Caco-2 (cell line): ENCODE measurements around the gene DGKQ. TPM values are rescaled to one million over a fixed set of nuclear protein-coding genes. Genes with fewer than 3 reads are reported as not detected.

Source experiments
- BruUV-seq: library from RNA; stranded (reverse); fragments of 400-500 nt; replicated peaks from 2 replicates; lab custom pipeline; 2021; lab: Mats Ljungman, UMichigan
- CTCF ChIA-PET: fragments of 300-600 bp; sonication (Branson Sonifier 250); formaldehyde crosslinking; loops from one replicate; lab custom pipeline; 2022; ENCODE audit warnings: antibody characterized with exemption; lab: Charles Lee
- POLR2A ChIA-PET: fragments of 300-600 bp; sonication (Branson Sonifier 250); formaldehyde crosslinking; loops from one replicate; lab custom pipeline; 2022; ENCODE audit warnings: antibody characterized with exemption; lab: Charles Lee
- DNase-seq, 2 experiments: peaks; one replicate each; pipeline versions ENCODE4 v3.0.0 to v3.0.0-alpha.2; 2020 to 2022
- H3K27me3 ChIP-seq: replicated peaks from 2 replicates; pipeline ENCODE4 v1.6.0; 2011; ENCODE audit warnings: low read length; ENCODE audit not compliant: control insufficient read depth, insufficient read depth
- H3K36me3 ChIP-seq: 2 replicates; pipeline ENCODE4 v1.5.1; 2011; ENCODE audit warnings: low read length; ENCODE audit not compliant: control insufficient read depth, insufficient read depth
- H3K4me1 ChIP-seq: fragments of 250-450 bp; sonication (Bioruptor Pico); 2 replicates; pipeline ENCODE4 v1.5.1; 2020; ENCODE audit warnings: mild to moderate bottlenecking
- H3K4me3 ChIP-seq: 2 replicates; pipeline ENCODE4 v1.5.1; 2011; ENCODE audit warnings: low read depth, mild to moderate bottlenecking, control low read depth, low read length
- H3K9me3 ChIP-seq: fragments of 250-450 bp; sonication (Bioruptor Pico); 2 replicates; pipeline ENCODE4 v1.5.1; 2020; ENCODE audit warnings: mild to moderate bottlenecking, moderate library complexity
- H3K27ac Mint-ChIP-seq: one replicate; pipeline ENCODE4 v1.8.0; 2022; ENCODE audit warnings: mixed read lengths; ENCODE audit not compliant: unreplicated experiment
- H3K27me3 Mint-ChIP-seq: one replicate; pipeline ENCODE4 v1.8.0; 2022; ENCODE audit warnings: mixed read lengths; ENCODE audit not compliant: insufficient read depth, unreplicated experiment
- H3K36me3 Mint-ChIP-seq: one replicate; pipeline ENCODE4 v1.8.0; 2022; ENCODE audit warnings: mild to moderate bottlenecking, mixed read lengths; ENCODE audit not compliant: insufficient read depth, unreplicated experiment
- H3K4me1 Mint-ChIP-seq: one replicate; pipeline ENCODE4 v1.8.0; 2022; ENCODE audit warnings: low read depth, mixed read lengths; ENCODE audit not compliant: unreplicated experiment
- H3K4me3 Mint-ChIP-seq: one replicate; pipeline ENCODE4 v1.8.0; 2022; ENCODE audit warnings: mild to moderate bottlenecking, moderate library complexity, mixed read lengths; ENCODE audit not compliant: unreplicated experiment
- H3K9me3 Mint-ChIP-seq: one replicate; pipeline ENCODE4 v1.8.0; 2022; ENCODE audit warnings: mixed read lengths; ENCODE audit not compliant: unreplicated experiment
- CTCF ChIP-seq, 2 experiments: fragments of 200-600 bp in 1 of 2; IDR thresholded peaks; 1 replicate in 1 of 2; 2 replicates in 1 of 2; pipeline versions ENCODE4 v1.5.1 to v1.8.0; 2011 to 2022; ENCODE audit warnings: antibody characterized with exemption in 1 of 2, control low read depth in 1 of 2, inconsistent platforms in 1 of 2, low read depth in 1 of 2, low read length in 1 of 2, mild to moderate bottlenecking in 1 of 2, moderate library complexity in 1 of 2; ENCODE audit not compliant: insufficient read depth in 1 of 2, severe bottlenecking in 1 of 2, unreplicated experiment in 1 of 2
- intact Hi-C: fragments of 100-400 bp; cut with micrococcal nuclease; formaldehyde crosslinking; loops from one replicate; pipeline ENCODE4 v1.10.0; 2022; ENCODE audit not compliant: unreplicated experiment
- total RNA-seq: library from RNA; stranded (reverse); gene quantifications from 2 replicates; pipeline ENCODE4 v1.2.3, GENCODE V29; 2022

The DGKQ gene
- total RNA-seq, 1 experiment from 2014 or later = 14.1 TPM

GRCh38 chr4:917466-917865 lies 55.9 kb downstream of the DGKQ start:
- Mint-ChIP-seq H3K4me1 (no peaks in the 10 kb centered on the region), H3K9me3 (peaks cover 10% of the 10 kb centered on the region), H3K4me3 (no peak overlapping the region), H3K36me3 (peaks cover 14% of the 10 kb centered on the region), H3K27ac (no peak overlapping the region), H3K27me3 (no peaks in the 10 kb centered on the region)
- no peaks in the 10 kb centered on the region for H3K27me3 ChIP-seq
- CTCF ChIA-PET = no interaction called here
- intact Hi-C loops = no loop called here
- DNase-seq = no peak
- H3K4me3 ChIP-seq = no peak overlapping the region
- POLR2A ChIA-PET = no interaction called here
- no peak for TF ChIP-seq CTCF (IDR thresholded peaks at IDR 0.05; ENCODE audit: insufficient read depth in 1 of 2, low read depth in 1 of 2, low read length in 1 of 2, severe bottlenecking in 1 of 2, unreplicated experiment in 1 of 2)
- H3K36me3 ChIP-seq = no peaks in the 10 kb centered on the region
- H3K9me3 ChIP-seq = no peaks in the 10 kb centered on the region
- H3K4me1 ChIP-seq = no peaks in the 10 kb centered on the region
- BruUV-seq = no TSS peak

- CTCF ChIA-PET = no interaction called here
- intact Hi-C loops = no loop called here
- Histone ChIP-seq H3K9me3 (no peaks in the 10 kb centered on the region), H3K36me3 (no peaks in the 10 kb centered on the region; the same call in 1 of the 2 replicates), H3K4me3 (no peak overlapping the region), H3K4me1 (no peaks in the 10 kb centered on the region), H3K27me3 (no peaks in the 10 kb centered on the region)
- H3K9me3 Mint-ChIP-seq = peaks cover 10% of the 10 kb centered on the region
- no peak overlapping the region for H3K27ac Mint-ChIP-seq
- H3K4me1 Mint-ChIP-seq = no peaks in the 10 kb centered on the region
- H3K27me3 Mint-ChIP-seq = no peaks in the 10 kb centered on the region
- POLR2A ChIA-PET = no interaction called here
- BruUV-seq = no TSS peak
- H3K4me3 Mint-ChIP-seq = no peak overlapping the region
- H3K36me3 Mint-ChIP-seq = peaks cover 28% of the 10 kb centered on the region
- DNase-seq = no peak
- TF ChIP-seq CTCF (IDR thresholded peaks at IDR 0.05; ENCODE audit: insufficient read depth in 1 of 2, low read depth in 1 of 2, low read length in 1 of 2, severe bottlenecking in 1 of 2, unreplicated experiment in 1 of 2) = no peak
These were observed 57.8 kb downstream of the DGKQ start for GRCh38 chr4:915595-915994.

GRCh38 chr4:915041-915474 lies 58.3 kb downstream of the DGKQ start:
- H3K9me3 ChIP-seq = no peaks in the 10 kb centered on the region
- no peaks in the 10 kb centered on the region for H3K4me1 Mint-ChIP-seq
- no peaks in the 10 kb centered on the region for H3K4me1 ChIP-seq
- no peaks in the 10 kb centered on the region for H3K27me3 ChIP-seq
- BruUV-seq = no TSS peak
- no peak for DNase-seq
- H3K36me3 ChIP-seq = no peaks in the 10 kb centered on the region; the same call in 1 of the 2 replicates
- H3K4me3 Mint-ChIP-seq = no peak overlapping the region
- POLR2A ChIA-PET = no interaction called here
- peaks cover 10% of the 10 kb centered on the region for H3K9me3 Mint-ChIP-seq
- H3K4me3 ChIP-seq = no peak overlapping the region
- CTCF ChIA-PET = no interaction called here
- intact Hi-C loops = no loop called here
- no peak for TF ChIP-seq CTCF (IDR thresholded peaks at IDR 0.05; ENCODE audit: insufficient read depth in 1 of 2, low read depth in 1 of 2, low read length in 1 of 2, severe bottlenecking in 1 of 2, unreplicated experiment in 1 of 2)
- no peaks in the 10 kb centered on the region for H3K27me3 Mint-ChIP-seq
- peaks cover 29% of the 10 kb centered on the region for H3K36me3 Mint-ChIP-seq
- no peak overlapping the region for H3K27ac Mint-ChIP-seq
